NCI-H2227 (cell line): ENCODE results near the gene ENTPD8.
"Not testable (repeated sequence)": the region's sequence is repeated elsewhere in the genome, so short reads cannot be mapped to it uniquely, and the experiment has no call there.

Source experiments
- DNase-seq: peaks from one replicate; lab custom pipeline; 2025; ENCODE audit not compliant: unreplicated experiment; lab: John Stamatoyannopoulos, UW

ENTPD8 gene

GRCh38 chr9:137476856-137477255 is 35.7 kb upstream of the ENTPD8 start:
- DNase-seq: no peak

- DNase-seq: no peak
These were observed 34.5 kb upstream of the ENTPD8 start for GRCh38 chr9:137475666-137476065.

- no peak for DNase-seq
These were observed 33.1 kb upstream of the ENTPD8 start for GRCh38 chr9:137474271-137474670.

- DNase-seq: no peak
These were observed 29.6 kb upstream of the ENTPD8 start for GRCh38 chr9:137470785-137471184.

GRCh38 chr9:137467896-137468295 is 26.7 kb upstream of the ENTPD8 start:
- no peak for DNase-seq

- DNase-seq: no peak
These were observed 26.0 kb upstream of the ENTPD8 start for GRCh38 chr9:137467161-137467581.

- not testable (repeated sequence) for DNase-seq
These were observed 25.4 kb upstream of the ENTPD8 start for GRCh38 chr9:137466389-137467085.

GRCh38 chr9:137465720-137466388 is 24.7 kb upstream of the ENTPD8 start:
- no peak for DNase-seq

- DNase-seq: no peak
These were observed 24.0 kb upstream of the ENTPD8 start for GRCh38 chr9:137465000-137465719.

GRCh38 chr9:137464291-137464999 is 23.3 kb upstream of the ENTPD8 start:
- DNase-seq: no peak

- no peak for DNase-seq
These were observed 22.8 kb upstream of the ENTPD8 start for GRCh38 chr9:137463931-137464290.

- no peak for DNase-seq
These were observed 22.1 kb upstream of the ENTPD8 start for GRCh38 chr9:137462986-137463930.

- DNase-seq: no peak
These were observed 21.3 kb upstream of the ENTPD8 start for GRCh38 chr9:137462396-137462985.

GRCh38 chr9:137461663-137462395 is 20.7 kb upstream of the ENTPD8 start:
- DNase-seq: no peak

GRCh38 chr9:137461316-137461662 is 20.1 kb upstream of the ENTPD8 start:
- DNase-seq: no peak

- no peak for DNase-seq
These were observed 19.5 kb upstream of the ENTPD8 start for GRCh38 chr9:137460363-137461315.

GRCh38 chr9:137459601-137460362 is 18.6 kb upstream of the ENTPD8 start:
- no peak for DNase-seq
